B cell (primary cell): ENCODE measurements around the gene FBXW4.

Experiments
- EZH2 ChIP-seq: IDR thresholded peaks from 2 replicates; pipeline ENCODE4 v1.6.1; 2012; ENCODE audit warnings: borderline replicate concordance, low read depth, mild to moderate bottlenecking, moderate library complexity, low read length; ENCODE audit not compliant: insufficient read depth, poor library complexity, severe bottlenecking
- TF ChIP-seq, protein P1 (sequence below): fragments of 200-600 bp; IDR thresholded peaks from one replicate; pipeline ENCODE4 v1.8.0; 2022; ENCODE audit warnings: antibody characterized with exemption, mild to moderate bottlenecking

DNA sequence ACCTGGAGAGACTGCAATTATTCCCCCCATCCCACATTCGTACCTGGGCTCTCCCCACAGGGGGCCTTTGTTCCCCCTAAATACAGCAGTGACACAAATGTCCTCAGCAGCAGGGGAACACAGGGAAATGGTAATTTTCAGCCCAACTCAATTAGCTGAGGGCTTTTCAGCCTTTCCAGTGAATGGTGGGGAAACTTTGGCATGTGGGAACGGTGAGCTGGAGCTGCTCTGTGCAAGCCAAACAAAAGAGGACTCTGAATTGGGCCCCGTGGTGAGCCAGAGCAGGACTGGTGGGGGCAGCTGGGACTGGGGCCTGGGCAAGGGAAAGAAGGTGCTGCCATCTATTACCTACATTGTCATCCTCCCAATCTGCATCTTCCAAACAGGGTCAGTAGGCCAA is 51.0 kb downstream of the FBXW4 start:
- TF ChIP-seq, protein P1, sequence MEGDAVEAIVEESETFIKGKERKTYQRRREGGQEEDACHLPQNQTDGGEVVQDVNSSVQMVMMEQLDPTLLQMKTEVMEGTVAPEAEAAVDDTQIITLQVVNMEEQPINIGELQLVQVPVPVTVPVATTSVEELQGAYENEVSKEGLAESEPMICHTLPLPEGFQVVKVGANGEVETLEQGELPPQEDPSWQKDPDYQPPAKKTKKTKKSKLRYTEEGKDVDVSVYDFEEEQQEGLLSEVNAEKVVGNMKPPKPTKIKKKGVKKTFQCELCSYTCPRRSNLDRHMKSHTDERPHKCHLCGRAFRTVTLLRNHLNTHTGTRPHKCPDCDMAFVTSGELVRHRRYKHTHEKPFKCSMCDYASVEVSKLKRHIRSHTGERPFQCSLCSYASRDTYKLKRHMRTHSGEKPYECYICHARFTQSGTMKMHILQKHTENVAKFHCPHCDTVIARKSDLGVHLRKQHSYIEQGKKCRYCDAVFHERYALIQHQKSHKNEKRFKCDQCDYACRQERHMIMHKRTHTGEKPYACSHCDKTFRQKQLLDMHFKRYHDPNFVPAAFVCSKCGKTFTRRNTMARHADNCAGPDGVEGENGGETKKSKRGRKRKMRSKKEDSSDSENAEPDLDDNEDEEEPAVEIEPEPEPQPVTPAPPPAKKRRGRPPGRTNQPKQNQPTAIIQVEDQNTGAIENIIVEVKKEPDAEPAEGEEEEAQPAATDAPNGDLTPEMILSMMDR: no peak
- no peak for TF ChIP-seq EZH2
